ENCODE measurements around the gene ARL3.
A peak's percentile ranks its signal among the peaks of the same experiment; 100 is the strongest.

Gene ARL3

DNA sequence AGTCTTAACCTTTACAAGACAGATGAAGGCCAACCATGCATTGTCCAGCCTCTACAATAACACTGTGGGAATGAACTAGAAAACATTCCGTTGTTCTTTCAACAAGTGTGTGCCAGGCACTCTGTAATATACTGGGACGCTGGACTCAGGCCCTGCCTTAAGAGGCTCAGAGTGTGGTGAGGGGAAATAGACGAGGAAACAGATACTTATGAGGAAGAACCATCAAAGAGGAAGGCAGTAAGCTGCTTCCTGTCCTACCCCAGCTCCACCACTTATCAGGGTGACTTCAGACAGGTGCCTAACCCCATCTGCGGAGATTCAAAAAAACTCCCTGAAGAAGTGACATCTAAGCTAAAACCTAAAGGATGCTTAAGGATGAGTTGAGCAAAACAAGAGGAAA lies 78.8 kb downstream of the ARL3 start:
- no peak for TF ChIP-seq EZH2phosphoT487 (conservative IDR thresholded peaks at IDR 0.05; ENCODE audit: low read length)
- TF ChIP-seq, protein P1, sequence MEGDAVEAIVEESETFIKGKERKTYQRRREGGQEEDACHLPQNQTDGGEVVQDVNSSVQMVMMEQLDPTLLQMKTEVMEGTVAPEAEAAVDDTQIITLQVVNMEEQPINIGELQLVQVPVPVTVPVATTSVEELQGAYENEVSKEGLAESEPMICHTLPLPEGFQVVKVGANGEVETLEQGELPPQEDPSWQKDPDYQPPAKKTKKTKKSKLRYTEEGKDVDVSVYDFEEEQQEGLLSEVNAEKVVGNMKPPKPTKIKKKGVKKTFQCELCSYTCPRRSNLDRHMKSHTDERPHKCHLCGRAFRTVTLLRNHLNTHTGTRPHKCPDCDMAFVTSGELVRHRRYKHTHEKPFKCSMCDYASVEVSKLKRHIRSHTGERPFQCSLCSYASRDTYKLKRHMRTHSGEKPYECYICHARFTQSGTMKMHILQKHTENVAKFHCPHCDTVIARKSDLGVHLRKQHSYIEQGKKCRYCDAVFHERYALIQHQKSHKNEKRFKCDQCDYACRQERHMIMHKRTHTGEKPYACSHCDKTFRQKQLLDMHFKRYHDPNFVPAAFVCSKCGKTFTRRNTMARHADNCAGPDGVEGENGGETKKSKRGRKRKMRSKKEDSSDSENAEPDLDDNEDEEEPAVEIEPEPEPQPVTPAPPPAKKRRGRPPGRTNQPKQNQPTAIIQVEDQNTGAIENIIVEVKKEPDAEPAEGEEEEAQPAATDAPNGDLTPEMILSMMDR (IDR thresholded peaks at IDR 0.05; ENCODE audit: insufficient read depth, low read length, poor library complexity, severe bottlenecking), result no peak
- Histone ChIP-seq H3K9me3 (ENCODE audit: insufficient read depth, low read length) (no peaks in the 10 kb centered on the region), H2AFZ (ENCODE audit: low read depth, low read length, severe bottlenecking) (peak overlapping the region; percentile 28), H3F3A (ENCODE audit: insufficient read depth) (no peaks in the 10 kb centered on the region), H3K27me3 (ENCODE audit: low read length) (no peaks in the 10 kb centered on the region), H3K79me2 (ENCODE audit: insufficient read depth, low read length) (no peaks in the 10 kb centered on the region), H3K9ac (ENCODE audit: low read length) (no peak overlapping the region), H3K4me3 (ENCODE audit: insufficient read depth, low read length, poor library complexity, severe bottlenecking) (no peak overlapping the region), H3K27ac (ENCODE audit: low read depth, low read length) (no peak overlapping the region), H3K9me2 (replicated peaks; ENCODE audit: insufficient read depth, low read length) (no peaks in the 10 kb centered on the region), H3K36me3 (ENCODE audit: low read length) (no peaks in the 10 kb centered on the region), H3K4me2 (ENCODE audit: low read depth, low read length, poor library complexity, severe bottlenecking) (no peak overlapping the region), H4K20me1 (ENCODE audit: low read depth, low read length) (no peaks in the 10 kb centered on the region)

DNA sequence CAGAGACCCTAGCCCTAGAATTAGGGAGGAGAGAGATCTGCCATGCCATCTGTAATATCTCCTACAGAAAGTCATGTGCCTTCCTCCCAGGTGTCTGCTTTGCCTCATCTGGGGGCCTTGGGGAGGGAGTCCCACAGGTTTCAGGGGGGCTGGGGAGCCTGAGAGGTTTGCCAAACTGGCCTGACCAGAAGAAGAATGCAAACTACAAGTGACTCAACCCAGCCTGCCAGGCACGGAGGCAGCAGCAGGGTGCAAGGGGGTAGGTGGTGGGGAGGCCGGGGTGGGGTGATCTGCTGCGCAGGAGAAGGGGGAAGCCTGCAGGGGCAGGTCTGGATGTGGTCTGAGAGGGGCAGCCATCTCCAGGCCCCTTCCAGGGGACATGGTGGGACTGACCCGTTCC lies 79.5 kb downstream of the ARL3 start:
- TF ChIP-seq, protein P1 (IDR thresholded peaks at IDR 0.05; ENCODE audit: insufficient read depth, low read length, poor library complexity, severe bottlenecking), result no peak
- no peak for TF ChIP-seq EZH2phosphoT487 (conservative IDR thresholded peaks at IDR 0.05; ENCODE audit: low read length)
- H3K4me3 ChIP-seq (ENCODE audit: insufficient read depth, low read length, poor library complexity, severe bottlenecking), result no peak overlapping the region
- no peaks in the 10 kb centered on the region for H3K79me2 ChIP-seq (ENCODE audit: insufficient read depth, low read length)
- no peaks in the 10 kb centered on the region for H3K9me2 ChIP-seq (replicated peaks; ENCODE audit: insufficient read depth, low read length)
- H3F3A ChIP-seq (ENCODE audit: insufficient read depth), result no peaks in the 10 kb centered on the region
- no peaks in the 10 kb centered on the region for H3K9me3 ChIP-seq (ENCODE audit: insufficient read depth, low read length)
- no peak overlapping the region for H3K27ac ChIP-seq (ENCODE audit: low read depth, low read length)
- no peaks in the 10 kb centered on the region for H3K27me3 ChIP-seq (ENCODE audit: low read length)
- no peaks in the 10 kb centered on the region for H4K20me1 ChIP-seq (ENCODE audit: low read depth, low read length)
- H3K4me2 ChIP-seq (ENCODE audit: low read depth, low read length, poor library complexity, severe bottlenecking), result no peak overlapping the region
- no peak overlapping the region for H2AFZ ChIP-seq (ENCODE audit: low read depth, low read length, severe bottlenecking)
- no peak overlapping the region for H3K9ac ChIP-seq (ENCODE audit: low read length)
- H3K36me3 ChIP-seq (ENCODE audit: low read length), result no peaks in the 10 kb centered on the region

DNA sequence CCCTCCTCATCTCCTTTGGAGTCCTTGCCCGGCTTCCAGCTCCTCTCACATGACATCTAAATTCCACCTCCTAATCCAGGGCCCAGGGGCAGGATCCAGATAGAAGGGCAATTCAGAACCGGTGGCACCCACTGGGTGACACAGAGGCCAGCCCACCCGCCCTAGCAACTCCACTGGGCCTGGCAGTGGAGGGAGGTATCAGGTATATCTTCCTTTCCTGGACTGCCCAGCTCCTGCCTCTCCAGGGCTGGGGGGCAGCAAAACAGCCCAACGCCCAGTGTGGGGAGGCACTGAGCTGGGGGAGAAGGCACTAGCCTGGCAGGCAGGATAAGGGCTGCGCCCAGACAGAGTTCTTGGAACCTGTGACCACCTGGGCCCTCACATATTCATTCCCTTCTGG lies 80.3 kb downstream of the ARL3 start:
- Histone ChIP-seq H2AFZ (ENCODE audit: low read depth, low read length, severe bottlenecking) (no peak overlapping the region), H3K27me3 (ENCODE audit: low read length) (no peaks in the 10 kb centered on the region), H3K36me3 (ENCODE audit: low read length) (no peaks in the 10 kb centered on the region), H3K4me3 (ENCODE audit: insufficient read depth, low read length, poor library complexity, severe bottlenecking) (no peak overlapping the region), H3K9me3 (ENCODE audit: insufficient read depth, low read length) (no peaks in the 10 kb centered on the region), H3K79me2 (ENCODE audit: insufficient read depth, low read length) (no peaks in the 10 kb centered on the region), H3K27ac (ENCODE audit: low read depth, low read length) (no peak overlapping the region), H3K9me2 (replicated peaks; ENCODE audit: insufficient read depth, low read length) (no peaks in the 10 kb centered on the region), H3K4me2 (ENCODE audit: low read depth, low read length, poor library complexity, severe bottlenecking) (no peak overlapping the region), H4K20me1 (ENCODE audit: low read depth, low read length) (no peaks in the 10 kb centered on the region), H3K9ac (ENCODE audit: low read length) (no peak overlapping the region), H3F3A (ENCODE audit: insufficient read depth) (no peaks in the 10 kb centered on the region)
- no peak for TF ChIP-seq EZH2phosphoT487 (conservative IDR thresholded peaks at IDR 0.05; ENCODE audit: low read length)
- TF ChIP-seq, protein P1 (IDR thresholded peaks at IDR 0.05; ENCODE audit: insufficient read depth, low read length, poor library complexity, severe bottlenecking), result no peak

Data from SU-DHL-6 (cell line).